Measurements from ENCODE around the gene RFNG. TPM values are rescaled to one million over a fixed set of nuclear protein-coding genes. Genes with fewer than 3 reads are reported as not detected.
A peak's percentile ranks its signal among the peaks of the same experiment; 100 is the strongest.

Gene RFNG
- total and polyA plus RNA-seq, 2 of the 13 experiments (the other 11 are each of a cell fraction or from before 2014, with no cell fraction given), result 61.4 to 64.0 TPM

GRCh38 chr17:82098169-82098938, 46.7 kb upstream of the RFNG start, which contains the start of gene FASN (continued):
- TF ChIP-seq SCMH1 (CRISPR knock-in tag; IDR thresholded peaks at IDR 0.05; ENCODE audit: borderline replicate concordance) (no peak), BCL6 (CRISPR knock-in tag; IDR thresholded peaks at IDR 0.05) (no peak), BCL3 (CRISPR knock-in tag; IDR thresholded peaks at IDR 0.05) (peak; percentile 68), ZNF138 (CRISPR knock-in tag; IDR thresholded peaks at IDR 0.05; ENCODE audit: low read depth) (0 out of 2 replicates have a peak, but pooled peaks have one; percentile 52), ARNT (IDR thresholded peaks at IDR 0.05) (no peak), PRMT3 (CRISPR knock-in tag; IDR thresholded peaks at IDR 0.05; ENCODE audit: borderline replicate concordance, low read depth) (no peak; the same call in 1 of the 2 replicates)

- intact Hi-C loops (cut with micrococcal nuclease; ENCODE audit: unreplicated experiment) (loop anchor here (5.0 to 10.0 kb wide), 2 partner anchors 46 to 123 kb away; partner anchors contain the start of genes ASPSCR1, GPS1 and RFNG), in situ Hi-C loops (cut with HindIII; ENCODE audit: extremely low pct_ligation_motif_present, low pct_unique_long_range_greater_than_20kb) (no loop called here)
- H3K4me3 ChIP-seq (replicated peaks in 1 of 3; ENCODE audit: insufficient read depth in 1 of 3, low read depth in 2 of 3, low read length in 3 of 3), result peak overlapping the region; percentile 72 to 96 (median 86)
- H2AFZ ChIP-seq (ENCODE audit: low read length), result no peak overlapping the region
- H3K27me3 ChIP-seq (ENCODE audit: control insufficient read depth in 1 of 2, insufficient read depth in 2 of 2, low read length in 2 of 2), result no peaks in the 10 kb centered on the region; a peak in 1 of 5 replicates
- ChIA-PET POLR2A (interaction anchor here (0.7 to 3.2 kb wide), 13 partner anchors 9 to 363 kb away, joined by 3 to 32 read pairs (median 4); partner anchors contain the start of genes CENPX, CSNK1D, DCXR and LRRC45), CTCF (ENCODE audit: low intra/inter-chr PET ratio, low total read pairs) (no interaction called here)
- peaks cover 76% of the 10 kb centered on the region for H3K4me1 ChIP-seq (ENCODE audit: insufficient read depth, low read length)
- peak overlapping the region; percentile 98 for H3K9ac ChIP-seq (ENCODE audit: insufficient read depth, low read depth, low read length)
- H3K79me2 ChIP-seq (ENCODE audit: insufficient read depth, low read length), result peaks cover 53% of the 10 kb centered on the region
- FAIRE-seq (no peak), DNase-seq (ENCODE audit: low spot score) (no peak), ATAC-seq (no peak)
- peak overlapping the region; percentile 89 for H3K27ac ChIP-seq (ENCODE audit: extremely low read length, insufficient read depth, low read length)
- no TSS peak for BruUV-seq (replicated peaks)
- peak overlapping the region; percentile 98 for H3K4me2 ChIP-seq (ENCODE audit: low read depth, low read length)
- peaks cover 37% of the 10 kb centered on the region for H4K20me1 ChIP-seq (ENCODE audit: insufficient read depth, low read length)
- peaks cover 23 to 31% of the 10 kb centered on the region in 2 experiments for H3K36me3 ChIP-seq (replicated peaks in 1 of 2; ENCODE audit: control insufficient read depth in 1 of 2, insufficient read depth in 2 of 2, low read length in 2 of 2)
- 3% methylated on average over 6 of the region's 36 CpGs for WGBS (ENCODE audit: low lambda C conversion rate)
- no peaks in the 10 kb centered on the region for H3K9me3 ChIP-seq (ENCODE audit: low read length)
- TF ChIP-seq ZNF691 (CRISPR knock-in tag; IDR thresholded peaks at IDR 0.05; ENCODE audit: borderline replicate concordance, low read depth) (no peak), ZBTB2 (CRISPR knock-in tag; IDR thresholded peaks at IDR 0.05; ENCODE audit: low read depth) (0 out of 2 replicates have a peak, but pooled peaks have one; percentile 3), TBL1XR1 (IDR thresholded peaks at IDR 0.05; ENCODE audit: borderline replicate concordance, low read length, partially characterized antibody) (no peak), SIX4 (CRISPR knock-in tag; IDR thresholded peaks at IDR 0.05) (peak; percentile 2; the same call in 1 of the 2 replicates), HHEX (CRISPR knock-in tag; IDR thresholded peaks at IDR 0.05) (no peak), RAD21 (CRISPR knock-in tag; IDR thresholded peaks at IDR 0.05) (peak; percentile 76; the same call in 1 of the 2 replicates), MED13 (CRISPR knock-in tag; IDR thresholded peaks at IDR 0.05) (peak; percentile 39; the same call in 1 of the 2 replicates)
Measured at GRCh38 chr17:82097919-82098168, 46.2 kb upstream of the RFNG start.
